GM10248 (cell line): ENCODE results near the gene XYLT1.

Experiments used
- CTCF ChIA-PET: fragments of 300-600 bp; sonication (Branson Sonifier 250); formaldehyde crosslinking; extraction: SDS; loops from one replicate; lab custom pipeline; 2021; ENCODE audit warnings: antibody characterized with exemption; lab: Yijun Ruan, JAX
- POLR2A ChIA-PET: fragments of 350-650 bp; sonication (Branson Sonifier 250); formaldehyde crosslinking; extraction: SDS; loops from one replicate; lab custom pipeline; 2020; ENCODE audit warnings: antibody characterized with exemption; lab: Yijun Ruan, JAX
- DNase-seq: peaks from one replicate; pipeline ENCODE4 v3.0.0; 2012; ENCODE audit errors: extremely low spot score
- CTCF ChIP-seq: IDR thresholded peaks from 2 replicates; pipeline ENCODE4 v1.5.1; 2012; ENCODE audit warnings: mild to moderate bottlenecking, low read depth; ENCODE audit errors: extremely low read depth, missing control alignments, control extremely low read depth

The XYLT1 gene

GRCh38 chr16:17282247-17282646, 188.5 kb downstream of the XYLT1 start:
- CTCF ChIA-PET, result interaction anchor here (1.0 to 4.2 kb wide), 14 partner anchors 10 to 421 kb away, joined by 3 to 21 read pairs (median 4); no protein-coding TSS in a partner anchor
- TF ChIP-seq CTCF, result no peak
- POLR2A ChIA-PET, result interaction anchor here (1.0 kb wide), 1 partner anchor 168 kb away, joined by 3 read pairs; no protein-coding TSS in a partner anchor
- DNase-seq, result peak; percentile 33

- POLR2A ChIA-PET, result no interaction called here
- no peak for TF ChIP-seq CTCF
- no peak for DNase-seq
- CTCF ChIA-PET, result interaction anchor here (1.4 to 4.2 kb wide), 2 partner anchors 12 to 420 kb away, joined by 4 to 21 read pairs; no protein-coding TSS in a partner anchor
Measured at GRCh38 chr16:17281052-17281451, 189.7 kb downstream of the XYLT1 start.

GRCh38 chr16:17278988-17279387, 191.8 kb downstream of the XYLT1 start:
- no peak for TF ChIP-seq CTCF
- ChIA-PET CTCF (interaction anchor here (0.8 to 4.5 kb wide), 20 partner anchors 9 to 278 kb away, joined by 3 to 32 read pairs (median 6); no protein-coding TSS in a partner anchor), POLR2A (interaction anchor here (0.9 kb wide), 1 partner anchor 17 kb away, joined by 3 read pairs; no protein-coding TSS in a partner anchor)
- DNase-seq, result no peak

- ChIA-PET CTCF (interaction anchor here (0.7 to 4.5 kb wide), 19 partner anchors 9 to 279 kb away, joined by 3 to 32 read pairs (median 6); no protein-coding TSS in a partner anchor), POLR2A (no interaction called here)
- DNase-seq, result peak; percentile 48
- TF ChIP-seq CTCF, result peak; percentile 73
Measured at GRCh38 chr16:17277981-17278381, 192.8 kb downstream of the XYLT1 start.

GRCh38 chr16:17276610-17277009, 194.2 kb downstream of the XYLT1 start:
- CTCF ChIA-PET, result interaction anchor here (1.3 to 4.5 kb wide), 5 partner anchors 8 to 302 kb away, joined by 3 to 32 read pairs (median 4); no protein-coding TSS in a partner anchor
- no peak for TF ChIP-seq CTCF

GRCh38 chr16:17276010-17276530, 194.7 kb downstream of the XYLT1 start:
- TF ChIP-seq CTCF, result no peak
- ChIA-PET CTCF (interaction anchor here (1.2 to 4.5 kb wide), 6 partner anchors 8 to 302 kb away, joined by 3 to 32 read pairs (median 4); no protein-coding TSS in a partner anchor), POLR2A (no interaction called here)
- DNase-seq, result no peak

More at GRCh38 chr16:17276610-17277009, 194.2 kb downstream of the XYLT1 start:
- POLR2A ChIA-PET, result no interaction called here
- DNase-seq, result no peak
